ENCODE measurements around the gene CAST. TPM values are rescaled to one million over a fixed set of nuclear protein-coding genes. Genes with fewer than 3 reads are reported as not detected.
"Not testable (repeated sequence)": the region's sequence is repeated elsewhere in the genome, so short reads cannot be mapped to it uniquely, and the experiment has no call there.

The CAST gene
- total RNA-seq, 2 experiments from 2014 or later = 40.5 to 90.1 TPM

DNA sequence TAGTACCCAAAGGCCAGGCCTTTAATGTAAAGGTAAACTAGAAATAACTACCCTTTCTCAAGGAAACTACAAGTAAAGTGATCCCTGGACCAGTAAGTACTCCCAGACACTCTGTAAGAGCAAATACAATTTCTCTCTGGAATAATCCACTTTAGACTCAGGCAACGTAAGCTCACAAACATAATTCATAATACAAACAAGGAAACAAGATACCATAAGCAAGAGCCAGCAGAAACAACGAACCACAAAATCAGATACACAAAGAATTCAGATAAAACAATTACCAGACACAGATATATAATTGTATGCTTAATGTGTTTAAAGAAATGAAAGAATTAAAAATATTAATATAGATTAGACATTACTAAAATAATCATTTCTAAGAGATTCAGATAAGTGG, 133.4 kb downstream of the CAST start:
- ChIA-PET POLR2A (interaction anchor here (0.6 to 1.3 kb wide), 3 partner anchors 12 to 217 kb away, joined by 3 to 5 read pairs (median 3); partner anchors contain the start of gene ERAP1), CTCF (ENCODE audit: unreplicated experiment) (no interaction called here)
- Histone ChIP-seq H3K4me1 (ENCODE audit: insufficient read depth, low read length, poor library complexity, severe bottlenecking) (no peaks in the 10 kb centered on the region), H3K79me2 (ENCODE audit: insufficient read depth, low read depth, low read length) (no peaks in the 10 kb centered on the region; the same call in 1 of the 2 replicates), H3K4me3 (ENCODE audit: low read depth, low read length, poor library complexity, severe bottlenecking) (no peak overlapping the region), H2AFZ (ENCODE audit: low read length) (no peak overlapping the region), H3K36me3 (ENCODE audit: insufficient read depth, low read length) (peaks cover 97% of the 10 kb centered on the region), H4K20me1 (ENCODE audit: insufficient read depth, low read length) (no peaks in the 10 kb centered on the region), H3K4me2 (ENCODE audit: low read length) (no peak overlapping the region), H3K9me2 (ENCODE audit: insufficient read depth, low read length) (no peaks in the 10 kb centered on the region), H3K27ac (ENCODE audit: low read depth, low read length, poor library complexity, severe bottlenecking) (no peak overlapping the region), H3K9me3 (ENCODE audit: low read length) (no peaks in the 10 kb centered on the region)
- no peak for DNase-seq (ENCODE audit: low spot score)
- TF ChIP-seq EZH2phosphoT487 (IDR thresholded peaks at IDR 0.05; ENCODE audit: borderline replicate concordance, low read depth, low read length) = no peak
- TF ChIP-seq CTCF (conservative IDR thresholded peaks at IDR 0.05; ENCODE audit: low read length) = no peak
- intact Hi-C loops (cut with micrococcal nuclease; ENCODE audit: unreplicated experiment) = no loop called here
- no TSS peak for BruUV-seq (replicated peaks)

DNA sequence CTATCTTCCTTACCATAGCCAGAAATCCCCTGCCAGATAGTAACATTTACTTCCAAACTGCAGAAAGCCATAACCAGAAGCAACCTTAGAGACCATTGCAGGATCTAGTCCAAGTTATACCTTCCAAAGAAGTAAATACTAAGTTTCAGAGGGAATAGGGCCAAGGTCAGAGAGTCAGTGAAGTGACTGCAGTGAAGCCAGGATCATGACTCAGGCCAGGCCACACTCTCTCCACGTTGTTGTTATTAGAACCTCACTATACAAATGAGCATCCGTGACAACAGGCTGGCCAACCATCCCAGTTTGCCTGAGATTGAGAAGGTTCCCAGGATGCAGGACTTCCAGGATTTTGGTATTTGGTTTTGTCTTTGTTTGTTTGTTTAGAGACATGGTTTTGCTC, 134.3 kb downstream of the CAST start:
- H3K4me3 ChIP-seq (ENCODE audit: low read depth, low read length, poor library complexity, severe bottlenecking) = no peak overlapping the region
- H3K4me2 ChIP-seq (ENCODE audit: low read length) = no peak overlapping the region
- POLR2A ChIA-PET = no interaction called here
- no peak overlapping the region for H2AFZ ChIP-seq (ENCODE audit: low read length)
- no TSS peak for BruUV-seq (replicated peaks)
- peaks cover 97% of the 10 kb centered on the region for H3K36me3 ChIP-seq (ENCODE audit: insufficient read depth, low read length)
- H3K4me1 ChIP-seq (ENCODE audit: insufficient read depth, low read length, poor library complexity, severe bottlenecking) = no peaks in the 10 kb centered on the region
- H3K27ac ChIP-seq (ENCODE audit: low read depth, low read length, poor library complexity, severe bottlenecking) = no peak overlapping the region
- no peaks in the 10 kb centered on the region; the same call in 1 of the 2 replicates for H3K79me2 ChIP-seq (ENCODE audit: insufficient read depth, low read depth, low read length)
- CTCF ChIA-PET (ENCODE audit: unreplicated experiment) = no interaction called here
- TF ChIP-seq CTCF (conservative IDR thresholded peaks at IDR 0.05; ENCODE audit: low read length) (no peak), EZH2phosphoT487 (IDR thresholded peaks at IDR 0.05; ENCODE audit: borderline replicate concordance, low read depth, low read length) (no peak)
- no peaks in the 10 kb centered on the region for H3K9me2 ChIP-seq (ENCODE audit: insufficient read depth, low read length)
- DNase-seq (ENCODE audit: low spot score) = no peak
- H4K20me1 ChIP-seq (ENCODE audit: insufficient read depth, low read length) = no peaks in the 10 kb centered on the region
- H3K9me3 ChIP-seq (ENCODE audit: low read length) = no peaks in the 10 kb centered on the region
- intact Hi-C loops (cut with micrococcal nuclease; ENCODE audit: unreplicated experiment) = no loop called here

DNA sequence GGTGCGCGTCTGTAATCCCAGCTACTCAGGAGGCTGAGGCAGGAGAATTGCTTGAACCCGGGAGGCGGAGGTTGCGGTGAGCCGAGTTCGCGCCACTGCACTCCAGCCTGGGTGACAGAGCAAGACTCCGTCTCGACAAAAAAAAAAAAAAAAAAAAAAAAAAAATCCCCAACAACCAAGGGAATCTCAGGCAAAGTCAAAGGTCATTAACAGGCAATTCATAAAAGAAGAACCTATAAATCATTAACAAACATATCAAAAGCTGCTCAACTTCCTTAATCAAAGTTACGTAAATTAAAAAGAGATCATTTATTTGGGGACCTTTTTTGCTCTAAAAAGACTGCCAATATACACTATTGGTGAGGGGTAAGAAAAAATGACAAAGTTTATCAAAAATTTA, 139.5 kb downstream of the CAST start:
- H3K27ac ChIP-seq (ENCODE audit: low read depth, low read length, poor library complexity, severe bottlenecking); DNase-seq (ENCODE audit: low spot score); H4K20me1 ChIP-seq (ENCODE audit: insufficient read depth, low read length); H3K9me3 ChIP-seq (ENCODE audit: low read length); H3K9me2 ChIP-seq (ENCODE audit: insufficient read depth, low read length); H3K4me2 ChIP-seq (ENCODE audit: low read length); BruUV-seq (replicated peaks); H3K4me3 ChIP-seq (ENCODE audit: low read depth, low read length, poor library complexity, severe bottlenecking); CTCF ChIA-PET (ENCODE audit: unreplicated experiment); H2AFZ ChIP-seq (ENCODE audit: low read length): not testable (repeated sequence)
- Histone ChIP-seq H3K79me2 (ENCODE audit: insufficient read depth, low read depth, low read length) (peaks cover 48% of the 10 kb centered on the region), H3K36me3 (ENCODE audit: insufficient read depth, low read length) (peaks cover 77% of the 10 kb centered on the region), H3K4me1 (ENCODE audit: insufficient read depth, low read length, poor library complexity, severe bottlenecking) (peaks cover 24% of the 10 kb centered on the region)
- intact Hi-C loops (cut with micrococcal nuclease; ENCODE audit: unreplicated experiment) = loop anchor here (10.0 kb wide), 1 partner anchor 967 kb away; no protein-coding TSS in a partner anchor
- POLR2A ChIA-PET = interaction anchor here (0.6 to 1.1 kb wide), 5 partner anchors 8 to 379 kb away, joined by 3 to 6 read pairs (median 3); no protein-coding TSS in a partner anchor

All from OCI-LY7 (cell line).